ENCODE data around the gene MEX3D.

MEX3D gene

DNA sequence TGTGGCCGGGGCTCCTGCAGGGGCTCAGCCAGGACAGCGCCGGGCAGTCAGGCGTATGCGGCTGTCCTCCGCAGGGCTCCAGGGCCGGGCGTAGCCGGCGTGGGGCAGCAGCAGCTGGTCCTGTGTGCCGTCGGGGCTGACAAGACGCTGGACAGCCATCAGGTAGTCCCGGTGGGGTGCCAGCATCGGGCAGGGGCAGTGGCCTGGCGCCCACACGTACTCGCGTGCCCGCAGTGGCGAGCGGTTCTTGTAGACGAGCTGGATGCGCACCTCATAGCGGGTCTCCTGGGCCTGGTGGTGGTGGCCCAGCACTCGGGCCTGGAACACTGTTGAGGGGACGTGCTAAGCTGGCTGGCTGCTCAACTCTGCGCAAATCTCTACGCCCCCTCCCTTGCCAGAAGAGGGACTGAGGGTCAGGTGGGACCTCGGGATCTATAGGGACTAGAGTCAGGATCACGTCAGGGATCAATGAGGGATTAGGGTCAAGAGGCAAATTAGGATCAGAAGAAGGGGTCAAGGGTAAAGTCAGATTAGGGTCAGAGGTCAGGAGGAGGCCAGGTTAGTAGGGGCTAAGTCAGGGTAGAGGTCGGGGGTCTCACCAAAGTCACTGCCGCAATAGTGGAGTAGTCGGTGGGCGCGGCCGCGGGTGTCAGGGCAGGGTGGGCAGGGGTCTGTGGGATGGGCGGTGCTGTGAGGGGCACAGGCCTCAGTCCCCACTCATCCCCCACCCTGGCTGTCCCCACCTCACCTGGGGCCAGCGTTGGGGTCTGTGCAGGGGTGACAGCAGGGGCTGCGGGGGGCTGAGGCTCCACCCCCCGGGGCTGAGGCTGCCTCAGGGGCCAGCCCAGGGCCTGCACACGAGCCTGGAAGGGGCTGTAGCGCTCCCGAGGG lies 61.9 kb downstream of the MEX3D start:
- no peak for DNase-seq

DNA sequence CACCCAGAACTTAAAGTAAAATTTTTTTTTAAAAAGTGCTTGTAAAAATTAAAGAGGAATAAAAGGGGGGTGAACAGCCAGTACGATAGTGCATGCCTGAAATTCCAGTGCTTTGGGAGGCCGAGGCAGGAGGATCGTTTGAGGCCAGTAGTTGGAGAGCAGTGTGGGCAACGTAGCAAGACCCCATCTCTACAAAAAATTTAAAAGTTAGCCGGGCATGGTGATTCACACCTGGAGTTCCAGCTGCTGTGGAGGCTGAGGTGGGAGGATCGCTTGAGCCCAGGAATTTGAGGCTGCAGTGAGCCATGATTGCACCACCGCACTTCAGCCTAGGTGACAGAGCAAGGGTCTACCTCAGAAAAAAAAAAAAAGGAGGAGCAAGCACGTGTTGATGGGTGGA lies 63.1 kb downstream of the MEX3D start:
- no peak for DNase-seq
